ENCODE measurements around the gene WDR20.

The WDR20 gene

GRCh38 chr14:102215071-102215470, 75.4 kb downstream of the WDR20 start:
- H3K27ac ChIP-seq (ENCODE audit: insufficient read depth, low read depth, low read length, poor library complexity, severe bottlenecking), result no peak overlapping the region
- H3K4me3 ChIP-seq (ENCODE audit: insufficient read depth, low read depth, low read length), result no peak overlapping the region
- WGBS, 2 experiments, result 87 to 89% methylated on average over 12 of the region's 12 CpGs

GRCh38 chr14:102215576-102216250, 76.0 kb downstream of the WDR20 start:
- no peak overlapping the region for H3K27ac ChIP-seq (ENCODE audit: insufficient read depth, low read depth, low read length, poor library complexity, severe bottlenecking)
- peaks cover 6% of the 10 kb centered on the region for H3K36me3 ChIP-seq (ENCODE audit: control insufficient read depth, insufficient read depth, low read length)
- WGBS, 2 experiments, result 75 to 78% methylated on average over 20 of the region's 20 CpGs
- H3K9me3 ChIP-seq (ENCODE audit: control insufficient read depth, low read length), result no peaks in the 10 kb centered on the region
- no peak overlapping the region for H3K4me3 ChIP-seq (ENCODE audit: insufficient read depth, low read depth, low read length)
- H3K27me3 ChIP-seq (ENCODE audit: control insufficient read depth, insufficient read depth, low read length, poor library complexity, severe bottlenecking), result no peaks in the 10 kb centered on the region
- peaks cover 8% of the 10 kb centered on the region for H3K4me1 ChIP-seq (ENCODE audit: control insufficient read depth, insufficient read depth, low read length)

More at GRCh38 chr14:102215071-102215470, 75.4 kb downstream of the WDR20 start:
- Histone ChIP-seq H3K36me3 (ENCODE audit: control insufficient read depth, insufficient read depth, low read length) (peaks cover 7% of the 10 kb centered on the region), H3K4me1 (ENCODE audit: control insufficient read depth, insufficient read depth, low read length) (peaks cover 8% of the 10 kb centered on the region), H3K9me3 (ENCODE audit: control insufficient read depth, low read length) (no peaks in the 10 kb centered on the region), H3K27me3 (ENCODE audit: control insufficient read depth, insufficient read depth, low read length, poor library complexity, severe bottlenecking) (no peaks in the 10 kb centered on the region)

DNA sequence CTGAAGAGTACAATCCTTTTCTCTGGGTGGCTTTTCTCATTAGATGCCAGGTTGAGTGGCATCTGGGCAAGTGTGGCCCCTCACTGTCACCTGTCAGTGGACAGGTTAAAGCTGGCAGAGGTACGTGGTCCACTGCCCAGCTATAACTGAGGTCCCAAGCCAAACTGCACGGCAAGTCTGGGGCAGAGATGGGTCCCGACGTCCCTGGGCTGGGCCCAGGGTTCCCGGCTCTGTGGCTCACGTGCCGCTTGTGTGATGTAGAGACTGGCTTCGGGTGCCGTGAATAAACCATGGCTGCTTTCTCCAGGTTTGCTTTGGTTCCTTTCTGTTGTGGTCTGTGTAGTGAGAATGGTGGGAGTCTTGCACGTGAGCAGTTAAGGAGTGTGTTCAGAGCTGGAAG, 77.7 kb downstream of the WDR20 start:
- Histone ChIP-seq H3K4me3 (ENCODE audit: insufficient read depth, low read depth, low read length) (no peak overlapping the region), H3K9me3 (ENCODE audit: control insufficient read depth, low read length) (no peaks in the 10 kb centered on the region), H3K27me3 (ENCODE audit: control insufficient read depth, insufficient read depth, low read length, poor library complexity, severe bottlenecking) (no peaks in the 10 kb centered on the region), H3K4me1 (ENCODE audit: control insufficient read depth, insufficient read depth, low read length) (peaks cover 8% of the 10 kb centered on the region), H3K36me3 (ENCODE audit: control insufficient read depth, insufficient read depth, low read length) (no peaks in the 10 kb centered on the region), H3K27ac (ENCODE audit: insufficient read depth, low read depth, low read length, poor library complexity, severe bottlenecking) (no peak overlapping the region)
- WGBS, 2 experiments, result 96 to 97% methylated on average over 10 of the region's 10 CpGs

DNA sequence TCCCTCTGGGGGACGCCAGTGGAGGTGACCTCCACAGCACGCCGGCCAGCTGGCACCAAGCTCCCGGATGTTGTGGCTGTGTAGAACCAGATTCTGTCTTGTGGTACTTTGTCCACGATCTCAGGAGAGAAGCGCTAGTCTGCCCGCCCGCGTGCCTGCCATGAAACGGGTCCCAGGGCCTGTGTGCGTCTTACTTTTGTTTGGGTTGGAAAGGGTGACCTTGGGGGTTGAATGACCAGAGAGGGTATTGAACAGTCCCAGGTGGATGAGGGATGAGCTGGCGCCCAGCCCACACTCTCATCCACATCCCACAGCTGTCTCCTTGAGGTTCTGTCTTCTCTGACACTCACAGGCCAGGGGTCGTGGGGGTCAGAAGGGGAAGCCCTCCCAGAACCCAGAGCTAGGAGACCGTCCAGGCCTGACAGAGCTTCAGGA, 78.3 kb downstream of the WDR20 start:
- Histone ChIP-seq H3K9me3 (ENCODE audit: control insufficient read depth, low read length) (no peaks in the 10 kb centered on the region), H3K27ac (ENCODE audit: insufficient read depth, low read depth, low read length, poor library complexity, severe bottlenecking) (no peak overlapping the region), H3K4me1 (ENCODE audit: control insufficient read depth, insufficient read depth, low read length) (peaks cover 8% of the 10 kb centered on the region), H3K4me3 (ENCODE audit: insufficient read depth, low read depth, low read length) (no peak overlapping the region), H3K36me3 (ENCODE audit: control insufficient read depth, insufficient read depth, low read length) (peaks cover 3% of the 10 kb centered on the region), H3K27me3 (ENCODE audit: control insufficient read depth, insufficient read depth, low read length, poor library complexity, severe bottlenecking) (no peaks in the 10 kb centered on the region)
- WGBS, 2 experiments, result 93 to 94% methylated on average over 14 of the region's 14 CpGs

GRCh38 chr14:102218688-102219087, 79.0 kb downstream of the WDR20 start:
- WGBS, 2 experiments, result 91 to 92% methylated on average over 16 of the region's 16 CpGs
- Histone ChIP-seq H3K9me3 (ENCODE audit: control insufficient read depth, low read length) (no peaks in the 10 kb centered on the region), H3K4me1 (ENCODE audit: control insufficient read depth, insufficient read depth, low read length) (peaks cover 8% of the 10 kb centered on the region), H3K4me3 (ENCODE audit: insufficient read depth, low read depth, low read length) (no peak overlapping the region), H3K27me3 (ENCODE audit: control insufficient read depth, insufficient read depth, low read length, poor library complexity, severe bottlenecking) (no peaks in the 10 kb centered on the region), H3K36me3 (ENCODE audit: control insufficient read depth, insufficient read depth, low read length) (peaks cover 3% of the 10 kb centered on the region), H3K27ac (ENCODE audit: insufficient read depth, low read depth, low read length, poor library complexity, severe bottlenecking) (no peak overlapping the region)

GRCh38 chr14:102219316-102219715, 79.6 kb downstream of the WDR20 start:
- Histone ChIP-seq H3K27ac (ENCODE audit: insufficient read depth, low read depth, low read length, poor library complexity, severe bottlenecking) (no peak overlapping the region), H3K4me3 (ENCODE audit: insufficient read depth, low read depth, low read length) (no peak overlapping the region), H3K36me3 (ENCODE audit: control insufficient read depth, insufficient read depth, low read length) (peaks cover 3% of the 10 kb centered on the region), H3K27me3 (ENCODE audit: control insufficient read depth, insufficient read depth, low read length, poor library complexity, severe bottlenecking) (no peaks in the 10 kb centered on the region), H3K9me3 (ENCODE audit: control insufficient read depth, low read length) (no peaks in the 10 kb centered on the region), H3K4me1 (ENCODE audit: control insufficient read depth, insufficient read depth, low read length) (peaks cover 8% of the 10 kb centered on the region)
- 95% methylated on average over 16 of the region's 16 CpGs for WGBS, 2 experiments

GRCh38 chr14:102220031-102220430, 80.3 kb downstream of the WDR20 start:
- H3K9me3 ChIP-seq (ENCODE audit: control insufficient read depth, low read length), result no peaks in the 10 kb centered on the region
- WGBS, 2 experiments, result 93% methylated on average over 11 to 12 of the region's 12 CpGs
- H3K36me3 ChIP-seq (ENCODE audit: control insufficient read depth, insufficient read depth, low read length), result peaks cover 3% of the 10 kb centered on the region
- H3K4me1 ChIP-seq (ENCODE audit: control insufficient read depth, insufficient read depth, low read length), result peaks cover 8% of the 10 kb centered on the region
- H3K27ac ChIP-seq (ENCODE audit: insufficient read depth, low read depth, low read length, poor library complexity, severe bottlenecking), result no peak overlapping the region
- H3K27me3 ChIP-seq (ENCODE audit: control insufficient read depth, insufficient read depth, low read length, poor library complexity, severe bottlenecking), result no peaks in the 10 kb centered on the region
- H3K4me3 ChIP-seq (ENCODE audit: insufficient read depth, low read depth, low read length), result no peak overlapping the region

GRCh38 chr14:102221026-102221425, 81.3 kb downstream of the WDR20 start:
- Histone ChIP-seq H3K9me3 (ENCODE audit: control insufficient read depth, low read length) (no peaks in the 10 kb centered on the region), H3K27me3 (ENCODE audit: control insufficient read depth, insufficient read depth, low read length, poor library complexity, severe bottlenecking) (no peaks in the 10 kb centered on the region), H3K4me3 (ENCODE audit: insufficient read depth, low read depth, low read length) (no peak overlapping the region), H3K4me1 (ENCODE audit: control insufficient read depth, insufficient read depth, low read length) (no peaks in the 10 kb centered on the region), H3K27ac (ENCODE audit: insufficient read depth, low read depth, low read length, poor library complexity, severe bottlenecking) (no peak overlapping the region), H3K36me3 (ENCODE audit: control insufficient read depth, insufficient read depth, low read length) (peaks cover 3% of the 10 kb centered on the region)
- WGBS, 2 experiments, result 77 to 78% methylated on average over 7 of the region's 7 CpGs

GRCh38 chr14:102222009-102222575, 82.4 kb downstream of the WDR20 start:
- Histone ChIP-seq H3K27ac (ENCODE audit: insufficient read depth, low read depth, low read length, poor library complexity, severe bottlenecking) (no peak overlapping the region), H3K9me3 (ENCODE audit: control insufficient read depth, low read length) (no peaks in the 10 kb centered on the region), H3K27me3 (ENCODE audit: control insufficient read depth, insufficient read depth, low read length, poor library complexity, severe bottlenecking) (no peaks in the 10 kb centered on the region), H3K4me3 (ENCODE audit: insufficient read depth, low read depth, low read length) (no peak overlapping the region), H3K4me1 (ENCODE audit: control insufficient read depth, insufficient read depth, low read length) (no peaks in the 10 kb centered on the region), H3K36me3 (ENCODE audit: control insufficient read depth, insufficient read depth, low read length) (peaks cover 3% of the 10 kb centered on the region)
- 88 to 89% methylated on average over 13 of the region's 13 CpGs for WGBS, 2 experiments

GRCh38 chr14:102222751-102223150, 83.1 kb downstream of the WDR20 start:
- no peak overlapping the region for H3K4me3 ChIP-seq (ENCODE audit: insufficient read depth, low read depth, low read length)
- no peaks in the 10 kb centered on the region for H3K9me3 ChIP-seq (ENCODE audit: control insufficient read depth, low read length)
- no peak overlapping the region for H3K27ac ChIP-seq (ENCODE audit: insufficient read depth, low read depth, low read length, poor library complexity, severe bottlenecking)
- H3K4me1 ChIP-seq (ENCODE audit: control insufficient read depth, insufficient read depth, low read length), result no peaks in the 10 kb centered on the region
- WGBS, 2 experiments, result 95 to 97% methylated on average over 27 of the region's 28 CpGs
- peaks cover 3% of the 10 kb centered on the region for H3K36me3 ChIP-seq (ENCODE audit: control insufficient read depth, insufficient read depth, low read length)
- H3K27me3 ChIP-seq (ENCODE audit: control insufficient read depth, insufficient read depth, low read length, poor library complexity, severe bottlenecking), result no peaks in the 10 kb centered on the region
